Myocyte (in vitro differentiated cells): ENCODE measurements around the gene ART1. TPM values are rescaled to one million over a fixed set of nuclear protein-coding genes. Genes with fewer than 3 reads are reported as not detected.
"Not testable (repeated sequence)": the region's sequence is repeated elsewhere in the genome, so short reads cannot be mapped to it uniquely, and the experiment has no call there.

ENCODE experiments used
- DNase-seq: peaks from one replicate; pipeline ENCODE4 v3.0.0-alpha.2; 2012; ENCODE audit warnings: low read depth
- total RNA-seq: library from RNA; depleted of rRNA; stranded (reverse); fragments of >200 nt; gene quantifications from 2 replicates; pipeline ENCODE4 v1.2.3, GENCODE V29; 2014

ART1 gene
- total RNA-seq, 1 donor from 2014 or later = 2.4 TPM

GRCh38 chr11:3632070-3632660 lies 12.8 kb upstream of the ART1 start:
- no peak for DNase-seq

DNA sequence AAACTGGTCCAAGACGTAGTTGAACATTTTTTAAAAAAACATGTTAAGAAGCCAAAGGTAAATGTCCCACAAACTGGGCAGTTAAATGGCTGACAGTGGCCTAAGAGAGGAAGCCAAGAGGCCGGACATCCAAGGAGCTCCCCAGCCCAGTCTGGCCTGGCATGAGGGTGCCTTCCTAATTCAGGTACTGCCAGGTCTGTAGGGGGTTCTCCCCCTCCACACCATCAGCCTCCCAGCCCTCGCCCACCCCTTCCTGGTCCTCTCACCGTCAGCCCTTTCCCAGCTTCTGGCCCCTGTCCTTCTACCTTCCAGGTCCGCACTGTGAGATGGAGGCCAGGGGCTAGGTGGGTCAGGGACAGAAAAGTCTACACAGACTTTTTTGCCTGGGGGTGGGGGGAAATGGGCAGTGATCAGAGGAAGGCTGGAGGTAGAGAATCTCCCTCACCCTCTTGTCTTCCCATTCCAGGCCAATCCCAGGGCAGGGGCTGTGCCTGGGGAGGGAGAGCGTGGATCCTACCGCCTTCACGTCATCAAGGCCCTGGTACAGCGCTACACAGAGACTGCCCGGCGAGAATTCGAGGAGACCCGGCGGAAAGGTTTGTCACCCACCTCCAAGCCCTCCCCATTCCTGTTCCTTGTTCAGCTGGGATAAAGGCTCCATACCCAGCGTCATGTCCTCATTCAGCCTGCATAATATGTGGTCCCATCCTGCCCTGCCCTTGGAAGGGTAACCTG lies 9.1 kb upstream of the ART1 start:
- DNase-seq = no peak

- DNase-seq = no peak
These were observed 7.7 kb upstream of the ART1 start for GRCh38 chr11:3637201-3637600.

GRCh38 chr11:3638513-3638912 lies 6.4 kb upstream of the ART1 start:
- DNase-seq = no peak

- no peak for DNase-seq
These were observed 5.1 kb upstream of the ART1 start for GRCh38 chr11:3639841-3640240.

- no peak for DNase-seq
These were observed 3.7 kb upstream of the ART1 start for GRCh38 chr11:3641191-3641590.

GRCh38 chr11:3641701-3642070 lies 3.2 kb upstream of the ART1 start, which contains the start of gene ART5:
Gene ART5 (minus strand): TSS chr11:3641992. CDS start chr11:3641862, 130 bp downstream.
- DNase-seq = no peak

- peak; percentile 89 for DNase-seq
These were observed 2.6 kb upstream of the ART1 start for GRCh38 chr11:3642071-3642951.

GRCh38 chr11:3643102-3643546 lies 1.8 kb upstream of the ART1 start:
- not testable (repeated sequence) for DNase-seq

DNA sequence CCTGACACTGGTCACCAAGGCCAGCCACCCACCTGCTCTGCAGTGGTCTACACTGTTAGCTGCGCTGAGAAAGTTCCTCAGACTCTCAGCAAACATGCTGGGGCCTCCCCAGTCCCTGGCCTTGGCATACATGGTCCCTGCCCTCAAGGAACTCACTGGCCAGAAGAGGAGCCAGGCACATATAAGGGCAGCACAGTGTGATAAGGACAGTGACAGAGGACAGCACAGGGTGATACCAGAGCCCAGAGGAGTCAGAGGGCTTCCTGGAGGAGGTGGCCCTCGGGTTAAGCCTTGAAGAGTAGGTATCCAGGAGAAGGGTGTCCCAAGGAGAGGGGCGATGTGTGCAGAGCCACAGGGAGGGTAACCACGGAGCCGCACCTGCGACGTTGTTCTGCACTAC lies 624 bp downstream of the ART1 start:
- no peak for DNase-seq

DNA sequence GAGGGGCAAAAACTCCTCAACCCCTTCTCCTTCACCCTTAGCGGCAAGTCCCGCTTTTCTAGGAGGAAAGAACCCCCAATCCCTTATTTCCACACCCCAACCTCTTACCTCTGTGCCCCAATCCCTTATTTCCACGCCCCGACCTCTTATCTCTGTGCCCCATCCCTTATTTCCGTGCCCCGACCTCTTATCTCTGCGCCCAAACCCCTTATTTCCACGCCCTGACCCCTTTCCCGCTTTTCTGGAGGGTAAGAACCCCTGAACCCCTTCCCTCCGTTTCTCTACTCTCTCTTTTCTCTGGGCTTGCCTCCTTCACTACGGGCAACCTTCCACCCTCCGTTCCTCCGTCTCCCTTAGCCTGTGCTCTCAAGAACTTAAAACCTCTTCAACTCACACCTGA lies 3.9 kb downstream of the ART1 start:
- DNase-seq = not testable (repeated sequence)

DNA sequence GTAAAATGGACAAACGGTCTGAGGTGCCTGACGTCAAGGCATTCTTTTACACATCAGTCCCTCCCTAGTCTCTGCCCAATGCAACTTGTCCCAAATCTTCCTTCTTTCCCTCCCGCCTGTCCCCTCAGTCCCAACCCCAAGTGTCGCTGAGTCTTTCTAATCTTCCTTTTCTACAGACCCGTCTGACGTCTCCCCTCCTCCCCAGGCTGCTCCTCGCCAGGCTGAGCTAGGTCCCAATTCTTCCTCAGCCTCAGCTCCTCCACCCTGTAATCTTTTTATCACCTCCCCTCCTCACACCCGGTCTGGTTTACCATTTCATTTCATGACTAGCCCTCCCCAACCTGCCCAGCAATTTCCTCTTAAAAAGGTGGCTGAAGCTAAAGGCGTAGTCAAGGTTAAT lies 4.4 kb downstream of the ART1 start:
- DNase-seq = not testable (repeated sequence)

DNA sequence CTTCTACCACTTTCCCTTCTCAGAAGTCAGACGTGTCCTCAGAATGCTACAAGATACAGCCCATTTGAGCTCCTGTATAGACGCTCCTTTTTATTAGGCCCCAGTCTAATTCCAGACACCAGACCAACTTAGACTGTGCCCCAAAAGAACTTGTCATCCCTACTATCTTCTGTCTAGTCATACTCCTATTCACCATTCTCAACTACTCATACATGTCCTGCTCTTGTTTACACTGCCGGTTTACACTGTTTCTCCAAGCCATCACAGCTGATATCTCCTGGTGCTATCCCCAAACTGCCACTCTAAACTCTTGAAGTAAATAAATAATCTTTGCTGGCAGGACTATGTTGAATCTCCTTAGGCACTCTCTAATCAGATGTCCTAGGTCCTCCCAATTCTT lies 7.6 kb downstream of the ART1 start:
- DNase-seq = not testable (repeated sequence)

GRCh38 chr11:3655547-3655946 lies 10.6 kb downstream of the ART1 start:
- no peak for DNase-seq

DNA sequence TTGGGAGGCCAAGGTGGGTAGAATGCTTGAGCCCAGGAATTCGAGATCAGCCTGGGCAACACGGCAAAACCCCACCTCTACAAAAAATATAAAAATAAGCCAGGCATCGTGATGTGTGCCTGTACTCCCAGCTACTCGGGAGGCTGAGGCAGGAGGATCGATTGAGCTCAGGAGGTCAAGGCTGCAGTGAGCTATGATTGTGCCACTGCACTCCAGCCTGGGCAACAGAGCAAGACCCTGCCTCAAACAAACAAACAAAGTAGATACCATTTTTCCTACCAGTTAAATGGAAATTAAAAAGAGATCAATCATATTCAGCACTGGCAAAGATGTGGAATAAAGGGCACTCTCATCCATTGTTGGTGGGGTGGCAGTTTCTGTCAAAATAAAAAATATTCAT lies 12.4 kb downstream of the ART1 start:
- DNase-seq = not testable (repeated sequence)

DNA sequence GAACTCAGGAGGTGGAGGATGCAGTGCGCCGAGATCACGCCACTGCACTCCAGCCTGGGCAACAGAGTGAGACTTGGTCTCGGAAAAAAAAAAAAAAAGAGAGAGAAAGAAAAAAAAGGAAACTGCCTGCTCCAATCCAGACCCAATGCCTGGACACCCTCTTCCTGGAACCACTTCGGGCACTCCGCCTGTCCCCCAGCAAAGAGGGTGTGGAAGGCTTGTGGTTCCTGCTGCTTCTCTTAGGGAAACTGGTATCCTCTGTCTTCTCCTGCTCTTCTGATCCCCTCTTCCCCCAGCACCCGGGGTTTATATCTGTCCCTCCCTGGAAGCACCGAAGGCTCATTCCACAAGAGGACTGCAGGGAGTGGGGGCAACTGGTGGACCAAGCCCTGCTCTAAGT lies 13.3 kb downstream of the ART1 start:
- DNase-seq = no peak

DNA sequence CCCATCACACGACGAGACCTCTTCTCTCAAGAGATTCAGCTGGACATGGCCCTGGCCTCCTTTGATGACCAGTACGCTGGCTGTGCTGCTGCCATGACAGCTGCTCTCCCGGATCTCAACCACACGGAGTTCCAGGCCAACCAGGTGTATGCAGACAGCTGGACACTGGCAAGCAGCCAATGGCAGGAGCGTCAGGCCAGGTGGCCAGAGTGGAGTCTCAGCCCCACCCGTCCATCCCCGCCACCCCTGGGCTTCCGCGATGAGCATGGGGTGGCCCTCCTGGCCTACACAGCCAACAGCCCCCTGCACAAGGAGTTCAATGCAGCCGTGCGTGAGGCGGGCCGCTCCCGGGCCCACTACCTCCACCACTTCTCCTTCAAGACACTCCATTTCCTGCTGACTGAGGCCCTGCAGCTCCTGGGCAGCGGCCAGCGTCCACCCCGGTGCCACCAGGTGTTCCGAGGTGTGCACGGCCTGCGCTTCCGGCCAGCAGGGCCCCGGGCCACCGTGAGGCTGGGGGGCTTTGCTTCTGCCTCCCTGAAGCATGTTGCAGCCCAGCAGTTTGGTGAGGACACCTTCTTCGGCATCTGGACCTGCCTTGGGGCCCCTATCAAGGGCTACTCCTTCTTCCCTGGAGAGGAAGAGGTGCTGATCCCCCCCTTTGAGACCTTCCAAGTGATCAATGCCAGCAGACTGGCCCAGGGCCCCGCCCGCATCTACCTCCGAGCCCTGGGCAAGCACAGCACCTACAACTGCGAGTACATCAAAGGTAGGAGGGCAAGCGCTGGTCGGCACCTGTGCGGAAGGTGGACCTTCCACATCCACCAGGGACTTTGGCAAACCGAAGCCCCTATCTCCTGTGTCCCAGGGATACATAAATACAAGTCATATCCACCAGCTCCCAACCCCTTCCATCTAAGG lies 14.9 kb downstream of the ART1 start:
- peak; percentile 14 for DNase-seq

- no peak for DNase-seq
These were observed 16.0 kb downstream of the ART1 start for GRCh38 chr11:3660960-3661359.

- no peak for DNase-seq
These were observed 17.9 kb downstream of the ART1 start for GRCh38 chr11:3662856-3663255.

- DNase-seq = no peak
These were observed 19.2 kb downstream of the ART1 start for GRCh38 chr11:3664032-3664630.
